HUDEP-2 (cell line): Measurements from ENCODE around the gene GOLIM4.
A peak's percentile ranks its signal among the peaks of the same experiment; 100 is the strongest.

Experiments
- DNase-seq, 76 experiments: peaks; one replicate each; lab custom pipeline; 2025; ENCODE audit not compliant: unreplicated experiment in 76 of 76; lab: John Stamatoyannopoulos, UW

GOLIM4 gene

GRCh38 chr3:168102735-168103410 lies 7.1 kb upstream of the GOLIM4 start:
- DNase-seq, result no peak

- no peak for DNase-seq
These were observed 5.2 kb upstream of the GOLIM4 start for GRCh38 chr3:168100777-168101492.

- DNase-seq, result no peak
These were observed 1.7 kb upstream of the GOLIM4 start for GRCh38 chr3:168097381-168097780.

GRCh38 chr3:168096210-168096652 lies 507 bp upstream of the GOLIM4 start:
- peak in 72 of 76 experiments; percentile 45 to 93 (median 74) for DNase-seq

- DNase-seq, result peak in 55 of 76 experiments; percentile 20 to 77 (median 62)
These were observed 680 bp downstream of the GOLIM4 start for GRCh38 chr3:168094877-168095610.

- DNase-seq, result peak in 25 of 76 experiments; percentile 35 to 79 (median 68)
These were observed 1.2 kb downstream of the GOLIM4 start for GRCh38 chr3:168094580-168094876.

GRCh38 chr3:168093790-168094189 lies 1.9 kb downstream of the GOLIM4 start:
- DNase-seq, result no peak

GRCh38 chr3:168093229-168093628 lies 2.5 kb downstream of the GOLIM4 start:
- peak in 1 of 76 experiments; percentile 25 for DNase-seq

GRCh38 chr3:168091941-168092340 lies 3.8 kb downstream of the GOLIM4 start:
- DNase-seq, result no peak

GRCh38 chr3:168091302-168091858 lies 4.3 kb downstream of the GOLIM4 start:
- DNase-seq, result no peak

- no peak for DNase-seq
These were observed 5.2 kb downstream of the GOLIM4 start for GRCh38 chr3:168090306-168091085.

GRCh38 chr3:168089179-168089771 lies 6.4 kb downstream of the GOLIM4 start:
- no peak for DNase-seq

- DNase-seq, result peak in 27 of 76 experiments; percentile 1 to 62 (median 22)
These were observed 7.5 kb downstream of the GOLIM4 start for GRCh38 chr3:168088106-168088720.

- DNase-seq, result no peak
These were observed 8.2 kb downstream of the GOLIM4 start for GRCh38 chr3:168087539-168087938.

GRCh38 chr3:168086541-168087260 lies 9.0 kb downstream of the GOLIM4 start:
- no peak for DNase-seq

GRCh38 chr3:168085491-168086119 lies 10.1 kb downstream of the GOLIM4 start:
- no peak for DNase-seq

- DNase-seq, result no peak
These were observed 11.8 kb downstream of the GOLIM4 start for GRCh38 chr3:168083906-168084305.

GRCh38 chr3:168081856-168082255 lies 13.9 kb downstream of the GOLIM4 start:
- no peak for DNase-seq
